Thyroid gland (tissue), 4 donors: Measurements from ENCODE around the gene POU3F2. TPM values are rescaled to one million over a fixed set of nuclear protein-coding genes. Genes with fewer than 3 reads are reported as not detected.

Experiments
- DNase-seq, 2 donors: peaks; one replicate each; pipeline ENCODE4 v3.0.0-alpha.2; 2019
- H3K27ac ChIP-seq, 3 donors: fragments of 200-600 bp; sonication (generic); 1 replicate in 2 of 3; 2 replicates in 1 of 3; pipeline ENCODE4 v1.5.1; 2016 to 2019; ENCODE audit warnings: mild to moderate bottlenecking in 1 of 3, moderate library complexity in 1 of 3
- H3K27me3 ChIP-seq: fragments of 200-600 bp; sonication (generic); one replicate; pipeline ENCODE4 v1.5.1; 2019
- H3K36me3 ChIP-seq, 2 donors: fragments of 200-600 bp; sonication (generic); one replicate each; pipeline ENCODE4 v1.5.1; 2016 to 2019
- H3K4me1 ChIP-seq, 2 donors: fragments of 200-600 bp; sonication (generic); one replicate each; pipeline ENCODE4 v1.5.1; 2017 to 2019
- H3K4me3 ChIP-seq, 3 donors: fragments of 200-600 bp; sonication (generic); replicated peaks in 1 of 3; 1 replicate in 2 of 3; 2 replicates in 1 of 3; pipeline ENCODE4 v1.5.1; 2016; ENCODE audit warnings: mild to moderate bottlenecking in 1 of 3
- H3K9me3 ChIP-seq: fragments of 200-600 bp; sonication (generic); one replicate; pipeline ENCODE4 v1.5.1; 2017
- CTCF ChIP-seq, 6 experiments: fragments of 200-600 bp in 3 of 6; fragments of 450-650 bp in 3 of 6; sonication (generic) in 3 of 6; IDR thresholded peaks; one replicate each; pipeline ENCODE4 v1.5.1; 2016 to 2019; ENCODE audit warnings: antibody characterized with exemption in 6 of 6, mild to moderate bottlenecking in 2 of 6, inconsistent platforms in 1 of 6, moderate library complexity in 1 of 6
- POLR2A ChIP-seq, 2 donors: fragments of 450-650 bp; IDR thresholded peaks; one replicate each; pipeline ENCODE4 v1.6.1; 2017; ENCODE audit warnings: antibody characterized with exemption in 2 of 2, mild to moderate bottlenecking in 2 of 2, moderate library complexity in 1 of 2
- WGBS, 2 donors: methylation state at CpG; one replicate each; pipeline ENCODE4 v1.1.5; 2017; 5-methylcytosine and 5-hydroxymethylcytosine counted together
- intact Hi-C: fragments of 100-400 bp; cut with DNase I; formaldehyde crosslinking; loops from one replicate; pipeline ENCODE4 v1.15.1; 2023
- total RNA-seq, 4 donors: library from RNA; depleted of rRNA; stranded (reverse); fragments of >200 nt; gene quantifications; one replicate each; pipeline ENCODE4 v1.2.3, GENCODE V29; 2016

The POU3F2 gene
- total RNA-seq, 4 donors from 2014 or later, result not detected

GRCh38 chr6:98838032-98838431 is 3.7 kb downstream of the POU3F2 start:
- no peaks in the 10 kb centered on the region for H3K9me3 ChIP-seq
- intact Hi-C loops, result no loop called here
- H3K4me1 ChIP-seq, result peaks cover 20 to 28% of the 10 kb centered on the region in 2 donors
- TF ChIP-seq POLR2A (IDR thresholded peaks at IDR 0.05) (no peak), CTCF (IDR thresholded peaks at IDR 0.05) (no peak)
- no peak overlapping the region for H3K27ac ChIP-seq
- no peak overlapping the region for H3K4me3 ChIP-seq
- WGBS, 2 donors, result 16 to 30% methylated on average over 4 of the region's 4 CpGs
- DNase-seq, result no peak
- peaks cover 62% of the 10 kb centered on the region for H3K27me3 ChIP-seq
- no peaks in the 10 kb centered on the region for H3K36me3 ChIP-seq

GRCh38 chr6:98838975-98839374 is 4.6 kb downstream of the POU3F2 start:
- intact Hi-C loops, result no loop called here
- TF ChIP-seq POLR2A (IDR thresholded peaks at IDR 0.05) (no peak), CTCF (IDR thresholded peaks at IDR 0.05) (no peak)
- Histone ChIP-seq H3K9me3 (no peaks in the 10 kb centered on the region), H3K4me1 (peaks cover 14 to 19% of the 10 kb centered on the region in 2 donors), H3K27ac (no peak overlapping the region), H3K4me3 (no peak overlapping the region), H3K27me3 (peaks cover 69% of the 10 kb centered on the region), H3K36me3 (no peaks in the 10 kb centered on the region)
- WGBS, 2 donors, result 19 to 20% methylated on average over 1 of the region's 1 CpG
- no peak for DNase-seq

- DNase-seq, result no peak
- intact Hi-C loops, result no loop called here
- TF ChIP-seq POLR2A (IDR thresholded peaks at IDR 0.05) (no peak), CTCF (IDR thresholded peaks at IDR 0.05) (no peak)
- 17 to 24% methylated on average over 5 of the region's 5 CpGs for WGBS, 2 donors
- Histone ChIP-seq H3K27ac (no peak overlapping the region), H3K4me1 (peaks cover 13 to 22% of the 10 kb centered on the region in 2 donors), H3K27me3 (peaks cover 78% of the 10 kb centered on the region), H3K36me3 (no peaks in the 10 kb centered on the region), H3K9me3 (no peaks in the 10 kb centered on the region), H3K4me3 (no peak overlapping the region)
Observed at GRCh38 chr6:98839781-98840361, 5.5 kb downstream of the POU3F2 start.

- no peak for DNase-seq
- H3K27ac ChIP-seq, result no peak overlapping the region
Observed at GRCh38 chr6:98840385-98840784, 6.0 kb downstream of the POU3F2 start.

More at GRCh38 chr6:98840385-98840784, 6.0 kb downstream of the POU3F2 start:
- 40% methylated on average over 6 of the region's 6 CpGs for WGBS, 2 donors
- intact Hi-C loops, result no loop called here
- H3K36me3 ChIP-seq, result no peaks in the 10 kb centered on the region
- H3K27me3 ChIP-seq, result peaks cover 81% of the 10 kb centered on the region
- no peak overlapping the region for H3K4me3 ChIP-seq
- no peaks in the 10 kb centered on the region for H3K9me3 ChIP-seq
- H3K4me1 ChIP-seq, result peaks cover 16 to 23% of the 10 kb centered on the region in 2 donors
- no peak for TF ChIP-seq POLR2A (IDR thresholded peaks at IDR 0.05)
- TF ChIP-seq CTCF (IDR thresholded peaks at IDR 0.05), result no peak
